Measurements from ENCODE around the gene ZSWIM7. TPM values are rescaled to one million over a fixed set of nuclear protein-coding genes. Genes with fewer than 3 reads are reported as not detected.

Gene ZSWIM7
- total RNA-seq, 1 experiment from 2014 or later: 13.8 TPM

DNA sequence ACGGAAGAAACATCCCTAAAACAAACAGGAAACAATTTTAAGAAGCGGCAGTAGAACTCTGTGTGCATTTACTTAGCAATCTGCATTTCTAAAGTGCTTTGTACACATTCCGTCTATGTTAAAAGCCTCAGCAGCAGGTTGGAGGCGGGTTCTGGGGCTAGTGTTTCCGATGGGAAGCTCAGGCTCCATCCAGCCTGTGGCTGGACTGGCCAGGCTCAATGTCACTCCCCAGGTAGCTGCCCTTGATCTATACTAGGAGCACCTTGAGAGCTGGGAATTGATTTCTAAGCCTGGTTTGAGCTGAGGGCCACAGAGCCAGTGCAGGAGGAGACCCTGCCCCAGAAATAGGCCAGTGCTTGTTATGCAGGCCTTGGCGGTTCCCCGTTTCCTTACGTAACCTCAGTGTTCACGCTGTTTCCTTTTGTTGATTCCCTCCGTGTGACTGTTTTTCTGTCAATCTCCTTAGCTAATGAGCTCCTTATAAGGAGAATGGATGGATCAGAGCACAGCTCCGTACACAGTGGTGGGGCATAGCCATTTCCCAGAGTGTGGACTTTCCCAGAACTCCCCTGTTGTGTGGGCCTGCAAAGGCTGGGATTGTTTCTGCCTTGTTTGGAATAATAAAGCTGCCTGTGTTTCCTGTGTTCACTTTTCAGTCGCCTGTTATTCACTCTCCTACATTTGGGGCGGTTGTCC lies 33.2 kb downstream of the ZSWIM7 start:
- no TSS peak for BruUV-seq (replicated peaks)

DNA sequence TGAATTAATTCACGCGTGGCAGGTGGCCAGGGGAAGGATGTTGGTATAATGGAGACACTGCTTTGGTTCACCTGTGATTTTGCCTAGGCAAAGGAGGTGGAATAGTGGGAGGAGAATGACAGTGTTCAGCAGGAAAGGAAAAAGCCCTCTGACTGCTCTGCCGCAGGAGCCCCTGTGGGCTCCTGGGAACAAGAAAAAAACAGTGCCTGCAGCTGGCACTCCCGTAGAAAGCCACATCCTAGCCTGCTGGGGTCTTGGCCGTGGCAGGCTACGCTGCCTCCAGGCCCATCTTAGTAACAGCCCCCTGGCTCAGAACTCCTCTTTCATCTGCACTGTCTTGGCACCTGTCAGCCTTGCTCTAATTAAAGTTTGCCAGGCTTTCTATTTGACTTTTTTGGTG lies 34.0 kb downstream of the ZSWIM7 start:
- H3K27me3 Mint-ChIP-seq (ENCODE audit: insufficient read depth, unreplicated experiment): no peaks in the 10 kb centered on the region
- no peaks in the 10 kb centered on the region for H3K36me3 Mint-ChIP-seq (ENCODE audit: insufficient read depth, unreplicated experiment)

More for the DNA sequence above, 33.2 kb downstream of the ZSWIM7 start:
- TF ChIP-seq, protein P1, sequence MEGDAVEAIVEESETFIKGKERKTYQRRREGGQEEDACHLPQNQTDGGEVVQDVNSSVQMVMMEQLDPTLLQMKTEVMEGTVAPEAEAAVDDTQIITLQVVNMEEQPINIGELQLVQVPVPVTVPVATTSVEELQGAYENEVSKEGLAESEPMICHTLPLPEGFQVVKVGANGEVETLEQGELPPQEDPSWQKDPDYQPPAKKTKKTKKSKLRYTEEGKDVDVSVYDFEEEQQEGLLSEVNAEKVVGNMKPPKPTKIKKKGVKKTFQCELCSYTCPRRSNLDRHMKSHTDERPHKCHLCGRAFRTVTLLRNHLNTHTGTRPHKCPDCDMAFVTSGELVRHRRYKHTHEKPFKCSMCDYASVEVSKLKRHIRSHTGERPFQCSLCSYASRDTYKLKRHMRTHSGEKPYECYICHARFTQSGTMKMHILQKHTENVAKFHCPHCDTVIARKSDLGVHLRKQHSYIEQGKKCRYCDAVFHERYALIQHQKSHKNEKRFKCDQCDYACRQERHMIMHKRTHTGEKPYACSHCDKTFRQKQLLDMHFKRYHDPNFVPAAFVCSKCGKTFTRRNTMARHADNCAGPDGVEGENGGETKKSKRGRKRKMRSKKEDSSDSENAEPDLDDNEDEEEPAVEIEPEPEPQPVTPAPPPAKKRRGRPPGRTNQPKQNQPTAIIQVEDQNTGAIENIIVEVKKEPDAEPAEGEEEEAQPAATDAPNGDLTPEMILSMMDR (IDR thresholded peaks at IDR 0.05; ENCODE audit: insufficient read depth in 1 of 2, low read depth in 1 of 2, low read length in 1 of 2, severe bottlenecking in 1 of 2, unreplicated experiment in 1 of 2): no peak
- no peaks in the 10 kb centered on the region for H3K36me3 ChIP-seq (ENCODE audit: control insufficient read depth, insufficient read depth, low read length)
- ChIA-PET POLR2A (interaction anchor here (0.8 kb wide), 1 partner anchor 21 kb away, joined by 4 read pairs; no protein-coding TSS in a partner anchor), CTCF (no interaction called here)
- H3K4me3 Mint-ChIP-seq (ENCODE audit: unreplicated experiment): no peak overlapping the region
- H3K27ac Mint-ChIP-seq (ENCODE audit: unreplicated experiment): no peak overlapping the region
- DNase-seq: peak; percentile 59 to 67
- H3K36me3 Mint-ChIP-seq (ENCODE audit: insufficient read depth, unreplicated experiment): no peaks in the 10 kb centered on the region
- H3K4me3 ChIP-seq (ENCODE audit: low read depth, low read length): no peak overlapping the region
- H3K4me1 ChIP-seq: peaks cover 9% of the 10 kb centered on the region
- no peaks in the 10 kb centered on the region for H3K9me3 Mint-ChIP-seq (ENCODE audit: unreplicated experiment)
- intact Hi-C loops (cut with micrococcal nuclease; ENCODE audit: unreplicated experiment): no loop called here
- H3K4me1 Mint-ChIP-seq (ENCODE audit: low read depth, unreplicated experiment): peaks cover 6% of the 10 kb centered on the region
- H3K27me3 ChIP-seq (replicated peaks; ENCODE audit: control insufficient read depth, insufficient read depth, low read length): no peaks in the 10 kb centered on the region
- H3K9me3 ChIP-seq: no peaks in the 10 kb centered on the region
- no peaks in the 10 kb centered on the region for H3K27me3 Mint-ChIP-seq (ENCODE audit: insufficient read depth, unreplicated experiment)

GRCh38 chr17:15963670-15964110 lies 35.8 kb downstream of the ZSWIM7 start:
- Histone ChIP-seq H3K4me1 (peaks cover 9% of the 10 kb centered on the region), H3K4me3 (ENCODE audit: low read depth, low read length) (no peak overlapping the region), H3K36me3 (ENCODE audit: control insufficient read depth, insufficient read depth, low read length) (no peaks in the 10 kb centered on the region), H3K27me3 (replicated peaks; ENCODE audit: control insufficient read depth, insufficient read depth, low read length) (no peaks in the 10 kb centered on the region), H3K9me3 (no peaks in the 10 kb centered on the region)
- BruUV-seq (replicated peaks): no TSS peak
- Mint-ChIP-seq H3K27me3 (ENCODE audit: insufficient read depth, unreplicated experiment) (no peaks in the 10 kb centered on the region), H3K36me3 (ENCODE audit: insufficient read depth, unreplicated experiment) (no peaks in the 10 kb centered on the region), H3K9me3 (ENCODE audit: unreplicated experiment) (no peaks in the 10 kb centered on the region), H3K27ac (ENCODE audit: unreplicated experiment) (no peak overlapping the region), H3K4me3 (ENCODE audit: unreplicated experiment) (no peak overlapping the region), H3K4me1 (ENCODE audit: low read depth, unreplicated experiment) (peaks cover 10% of the 10 kb centered on the region)
- intact Hi-C loops (cut with micrococcal nuclease; ENCODE audit: unreplicated experiment): no loop called here
- TF ChIP-seq, protein P1 (IDR thresholded peaks at IDR 0.05; ENCODE audit: insufficient read depth in 1 of 2, low read depth in 1 of 2, low read length in 1 of 2, severe bottlenecking in 1 of 2, unreplicated experiment in 1 of 2): no peak
- CTCF ChIA-PET: no interaction called here
- peak in 1 of 2 experiments; percentile 41 for DNase-seq
- POLR2A ChIA-PET: no interaction called here

More for the DNA sequence above, 34.0 kb downstream of the ZSWIM7 start:
- peaks cover 6% of the 10 kb centered on the region for H3K4me1 Mint-ChIP-seq (ENCODE audit: low read depth, unreplicated experiment)
- DNase-seq: no peak
- Histone ChIP-seq H3K4me3 (ENCODE audit: low read depth, low read length) (no peak overlapping the region), H3K36me3 (ENCODE audit: control insufficient read depth, insufficient read depth, low read length) (no peaks in the 10 kb centered on the region), H3K27me3 (replicated peaks; ENCODE audit: control insufficient read depth, insufficient read depth, low read length) (no peaks in the 10 kb centered on the region), H3K4me1 (peaks cover 9% of the 10 kb centered on the region), H3K9me3 (no peaks in the 10 kb centered on the region)
- H3K27ac Mint-ChIP-seq (ENCODE audit: unreplicated experiment): no peak overlapping the region
- TF ChIP-seq, protein P1 (IDR thresholded peaks at IDR 0.05; ENCODE audit: insufficient read depth in 1 of 2, low read depth in 1 of 2, low read length in 1 of 2, severe bottlenecking in 1 of 2, unreplicated experiment in 1 of 2): no peak
- no TSS peak for BruUV-seq (replicated peaks)
- intact Hi-C loops (cut with micrococcal nuclease; ENCODE audit: unreplicated experiment): no loop called here
- H3K4me3 Mint-ChIP-seq (ENCODE audit: unreplicated experiment): no peak overlapping the region
- H3K9me3 Mint-ChIP-seq (ENCODE audit: unreplicated experiment): no peaks in the 10 kb centered on the region
- ChIA-PET POLR2A (no interaction called here), CTCF (no interaction called here)
